K562 (cell line): ENCODE results near the gene COPE. TPM values are rescaled to one million over a fixed set of nuclear protein-coding genes. Genes with fewer than 3 reads are reported as not detected.

ENCODE experiments used
- BCLAF1 ChIP-seq, 2 experiments: fragments of 450-650 bp in 1 of 2; IDR thresholded peaks; 2 replicates each; pipeline ENCODE4 v1.6.1; 2011 to 2017; ENCODE audit warnings: low read depth in 2 of 2, antibody characterized with exemption in 1 of 2, borderline replicate concordance in 1 of 2, low read length in 1 of 2, mild to moderate bottlenecking in 1 of 2, mixed read lengths in 1 of 2; ENCODE audit not compliant: control insufficient read depth in 1 of 2
- CC2D1A ChIP-seq: fragments of 450-650 bp; IDR thresholded peaks from 2 replicates; pipeline ENCODE4 v1.6.1; 2017; ENCODE audit warnings: mild to moderate bottlenecking
- CREB1 ChIP-seq, 2 experiments: sonication (generic) in 1 of 2; formaldehyde crosslinking in 1 of 2; IDR thresholded peaks; 2 replicates each; pipeline versions ENCODE4 v1.6.1 to v1.8.0; 2012 to 2022; ENCODE audit warnings: inconsistent platforms in 1 of 2, mild to moderate bottlenecking in 1 of 2, missing genetic modification reagents in 1 of 2, moderate library complexity in 1 of 2
- CTCF ChIP-seq, 3 experiments: IDR thresholded peaks in 2 of 3; conservative IDR thresholded peaks in 1 of 3; 2 replicates each; pipeline ENCODE4 v1.5.1; 2011 to 2012; ENCODE audit warnings: low read length in 3 of 3, mild to moderate bottlenecking in 3 of 3, control low read depth in 2 of 3, improper control_type of control experiment in 1 of 3, inconsistent platforms in 1 of 3, low read depth in 1 of 3, mixed read lengths in 1 of 3, moderate library complexity in 1 of 3; ENCODE audit not compliant: insufficient read depth in 2 of 3
- EWSR1 ChIP-seq: fragments of 450-650 bp; IDR thresholded peaks from 2 replicates; pipeline ENCODE4 v1.6.1; 2018; ENCODE audit warnings: borderline replicate concordance, mild to moderate bottlenecking, low read depth, moderate library complexity; ENCODE audit not compliant: partially characterized antibody
- GABPB1 ChIP-seq: sonication (generic); formaldehyde crosslinking; IDR thresholded peaks from 2 replicates; pipeline ENCODE4 v1.8.0; 2022; ENCODE audit warnings: mild to moderate bottlenecking, missing genetic modification reagents
- NR3C1 ChIP-seq: sonication (generic); formaldehyde crosslinking; IDR thresholded peaks from 2 replicates; pipeline ENCODE4 v1.8.1; 2022; ENCODE audit warnings: missing genetic modification reagents
- PHF8 ChIP-seq: fragments of 200-600 bp; sonication (generic); IDR thresholded peaks from 2 replicates; pipeline ENCODE4 v1.6.1; 2012; ENCODE audit warnings: mixed run types, mild to moderate bottlenecking, inconsistent platforms, low read length, moderate library complexity, borderline replicate concordance
- POLR2AphosphoS5 ChIP-seq: IDR thresholded peaks from 2 replicates; pipeline ENCODE4 v1.6.1; 2011; ENCODE audit warnings: mild to moderate bottlenecking, low read depth, low read length, moderate library complexity; ENCODE audit not compliant: control insufficient read depth, insufficient read depth
- POLR3A ChIP-seq: IDR thresholded peaks from 2 replicates; pipeline ENCODE4 v1.6.1; 2011; ENCODE audit warnings: borderline replicate concordance, mild to moderate bottlenecking, moderate library complexity; ENCODE audit not compliant: insufficient read length, insufficient read depth; ENCODE audit errors: extremely low read depth
- SAP30 ChIP-seq: fragments of 200-600 bp; sonication (generic); IDR thresholded peaks from 2 replicates; pipeline ENCODE4 v1.6.1; 2012; ENCODE audit warnings: borderline replicate concordance, low read depth, mild to moderate bottlenecking, moderate library complexity, low read length, control low read depth, inconsistent platforms; ENCODE audit not compliant: insufficient read depth, poor library complexity, severe bottlenecking
- SOX6 ChIP-seq: fragments of 450-650 bp; IDR thresholded peaks from 2 replicates; pipeline ENCODE4 v1.6.1; 2014; ENCODE audit warnings: mild to moderate bottlenecking
- TBL1XR1 ChIP-seq, 2 experiments: IDR thresholded peaks; 2 replicates each; pipeline ENCODE4 v1.6.1; 2012; ENCODE audit warnings: improper control_type of control experiment in 2 of 2, low read length in 2 of 2, mild to moderate bottlenecking in 1 of 2
- TEAD4 ChIP-seq, 2 experiments: sonication (generic) in 1 of 2; formaldehyde crosslinking in 1 of 2; IDR thresholded peaks; 2 replicates each; pipeline versions ENCODE4 v1.6.1 to v1.8.0; 2012 to 2022; ENCODE audit warnings: borderline replicate concordance in 1 of 2, inconsistent platforms in 1 of 2, low read length in 1 of 2, mild to moderate bottlenecking in 1 of 2, missing genetic modification reagents in 1 of 2
- U2AF1 ChIP-seq: fragments of 200-400 bp; formaldehyde crosslinking; optimal IDR thresholded peaks from 2 replicates; pipeline ENCODE3; 2017; ENCODE audit warnings: mild to moderate bottlenecking, low read depth, low read length, moderate library complexity
- ZBTB1 ChIP-seq: sonication (generic); formaldehyde crosslinking; IDR thresholded peaks from 2 replicates; pipeline ENCODE4 v1.8.1; 2023; ENCODE audit warnings: missing genetic modification reagents, low read depth, mild to moderate bottlenecking, borderline replicate concordance
- ZNF324 ChIP-seq: fragments of 250-450 bp; sonication (Bioruptor Pico); IDR thresholded peaks from 2 replicates; pipeline ENCODE4 v1.4.0; 2020; ENCODE audit warnings: mild to moderate bottlenecking
- ZNF76 ChIP-seq: fragments of 250-450 bp; sonication (Bioruptor Pico); IDR thresholded peaks from 2 replicates; pipeline ENCODE4 v1.4.0; 2020; ENCODE audit warnings: mild to moderate bottlenecking, moderate library complexity, borderline replicate concordance
- polyA plus RNA-seq, 8 experiments: library from polyadenylated mRNA; depleted of rRNA in 4 of 8; stranded (reverse) in 5 of 8; unstranded in 3 of 8; fragments of >200 nt; fragmentation: Nextera tagmentation in 2 of 8; fragmentation: Illumina TruSeq in 1 of 8; extraction: Ambion mirVana in 2 of 8; extraction: Trizol in 1 of 8; gene quantifications; 2 replicates each; pipeline versions ENCODE4 v1.2.1 to v1.2.3, GENCODE V29; 2011 to 2014; ENCODE audit warnings: inconsistent platforms in 1 of 8, missing spikeins in 1 of 8
- total RNA-seq, 7 experiments: library from RNA; depleted of rRNA in 6 of 7; stranded (reverse); fragments of >200 nt in 6 of 7; fragmentation: Illumina TruSeq in 2 of 7; extraction: Trizol in 2 of 7; gene quantifications; 2 replicates each; pipeline versions ENCODE4 v1.2.1 to v1.2.3, GENCODE V29; 2011 to 2021; ENCODE audit warnings: low replicate concordance in 1 of 7
- TF ChIP-seq, protein P1 (sequence below): IDR thresholded peaks from 3 replicates; pipeline ENCODE4 v1.6.1; 2011; ENCODE audit warnings: borderline replicate concordance, mild to moderate bottlenecking; ENCODE audit not compliant: insufficient read length, insufficient read depth

COPE gene
- total and polyA plus RNA-seq, 9 of the 15 experiments (the other 6 are each of a cell fraction or from before 2014, with no cell fraction given): 5.8 to 273 (median 147) TPM

- TF ChIP-seq, protein P1, sequence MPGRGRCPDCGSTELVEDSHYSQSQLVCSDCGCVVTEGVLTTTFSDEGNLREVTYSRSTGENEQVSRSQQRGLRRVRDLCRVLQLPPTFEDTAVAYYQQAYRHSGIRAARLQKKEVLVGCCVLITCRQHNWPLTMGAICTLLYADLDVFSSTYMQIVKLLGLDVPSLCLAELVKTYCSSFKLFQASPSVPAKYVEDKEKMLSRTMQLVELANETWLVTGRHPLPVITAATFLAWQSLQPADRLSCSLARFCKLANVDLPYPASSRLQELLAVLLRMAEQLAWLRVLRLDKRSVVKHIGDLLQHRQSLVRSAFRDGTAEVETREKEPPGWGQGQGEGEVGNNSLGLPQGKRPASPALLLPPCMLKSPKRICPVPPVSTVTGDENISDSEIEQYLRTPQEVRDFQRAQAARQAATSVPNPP: no peak
- TF ChIP-seq SOX6 (no peak), NR3C1 (CRISPR knock-in tag) (no peak), BCLAF1 (IDR thresholded peaks at IDR 0.05; ENCODE audit: borderline replicate concordance in 1 of 2, control insufficient read depth in 1 of 2, low read depth in 2 of 2, low read length in 1 of 2) (no peak), GABPB1 (CRISPR knock-in tag) (peak; percentile 56; the same call in 1 of the 2 replicates), TBL1XR1 (IDR thresholded peaks at IDR 0.05; ENCODE audit: low read length in 2 of 2) (no peak), U2AF1 (no peak), ZNF324 (CRISPR knock-in tag) (no peak), CTCF (IDR thresholded peaks at IDR 0.05 in 2 of 3, conservative IDR thresholded peaks at IDR 0.05 in 1 of 3; ENCODE audit: insufficient read depth in 2 of 3, low read depth in 1 of 3, low read length in 3 of 3) (peak; percentile 71 to 87 (median 80)), PHF8 (peak; percentile 8; the same call in 1 of the 2 replicates), EWSR1 (no peak), ZNF76 (CRISPR knock-in tag) (no peak), POLR3A (no peak), ZBTB1 (CRISPR knock-in tag) (0 out of 2 replicates have a peak, but pooled peaks have one; percentile 33), CC2D1A (no peak), SAP30 (peak; percentile 24), TEAD4 (IDR thresholded peaks at IDR 0.05; ENCODE audit: low read length) (no peak), TEAD4 (CRISPR knock-in tag; IDR thresholded peaks at IDR 0.05; ENCODE audit: borderline replicate concordance) (no peak), POLR2AphosphoS5 (no peak), CREB1 (IDR thresholded peaks at IDR 0.05) (no peak), CREB1 (CRISPR knock-in tag; IDR thresholded peaks at IDR 0.05) (peak; percentile 46; the same call in 1 of the 2 replicates)
These were observed 24.0 kb downstream of the COPE start (continued) for GRCh38 chr19:18895038-18895823.
